GM20431 (cell line): Measurements from ENCODE around the gene GPC3.
"Not testable (repeated sequence)": the region's sequence is repeated elsewhere in the genome, so short reads cannot be mapped to it uniquely, and the experiment has no call there.

Experiments used
- in situ Hi-C: fragments of 300-500 bp; cut with MseI, MboI; formaldehyde crosslinking; loops from one replicate; pipeline ENCODE4 v1.15.0; 2020; ENCODE audit warnings: low sequenced_read_pairs; ENCODE audit not compliant: unreplicated experiment

GPC3 gene

GRCh38 chrX:133559909-133560308, 425.5 kb downstream of the GPC3 start:
- in situ Hi-C loops = no loop called here

- in situ Hi-C loops = no loop called here
Observed at GRCh38 chrX:133555782-133556458, 429.5 kb downstream of the GPC3 start.

- in situ Hi-C loops = no loop called here
Observed at GRCh38 chrX:133550665-133551485, 434.5 kb downstream of the GPC3 start.

DNA sequence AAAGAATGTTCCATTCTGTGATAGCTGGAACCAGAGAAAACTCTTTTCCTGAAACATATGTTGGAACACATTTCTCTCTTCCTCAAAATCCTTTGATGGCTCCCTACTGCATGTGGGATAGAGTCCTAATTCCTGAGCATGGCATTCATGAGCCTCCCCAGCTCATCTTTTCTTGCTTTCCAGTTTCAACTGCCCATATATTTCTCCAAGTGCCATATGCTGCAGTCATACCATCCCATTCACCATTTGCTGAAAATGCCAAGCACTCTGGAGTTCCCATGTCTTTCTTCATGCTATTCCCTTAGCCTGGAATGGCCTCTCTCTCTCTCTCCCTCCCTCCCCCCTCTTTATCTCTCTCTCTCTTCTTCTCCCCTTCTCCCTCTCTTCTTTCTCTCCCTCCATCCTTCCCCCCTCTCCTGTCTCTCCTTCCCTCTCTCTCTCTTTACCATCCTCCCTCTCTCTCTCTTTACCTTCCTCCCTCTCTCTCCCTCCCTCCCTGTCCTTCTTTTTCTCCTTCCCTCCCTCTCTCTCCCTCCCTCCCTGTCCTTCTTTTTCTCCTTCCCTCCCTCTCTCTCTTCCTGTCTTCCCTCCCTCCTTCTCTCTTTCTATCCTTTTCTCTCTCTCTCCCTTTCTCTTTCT, 436.0 kb downstream of the GPC3 start:
- in situ Hi-C loops = no loop called here

DNA sequence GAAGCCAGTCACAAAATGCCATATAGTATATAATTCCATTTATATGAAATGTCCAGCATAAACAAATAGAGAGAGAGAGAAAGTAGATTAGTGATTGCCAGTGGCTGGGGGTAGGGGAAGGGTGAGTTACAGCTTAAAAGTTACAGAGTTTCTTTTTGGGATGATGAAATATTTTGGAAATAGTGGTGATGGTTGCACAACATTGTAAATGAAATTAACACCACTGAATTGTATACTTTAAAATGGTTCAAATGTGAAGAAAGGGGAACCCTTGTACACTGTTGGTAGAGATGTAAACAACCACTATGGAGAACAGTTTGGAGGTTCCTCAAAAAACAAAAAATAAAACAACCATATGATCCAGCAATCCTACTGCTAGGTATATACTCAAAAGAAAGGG, 439.0 kb downstream of the GPC3 start:
- in situ Hi-C loops = no loop called here

DNA sequence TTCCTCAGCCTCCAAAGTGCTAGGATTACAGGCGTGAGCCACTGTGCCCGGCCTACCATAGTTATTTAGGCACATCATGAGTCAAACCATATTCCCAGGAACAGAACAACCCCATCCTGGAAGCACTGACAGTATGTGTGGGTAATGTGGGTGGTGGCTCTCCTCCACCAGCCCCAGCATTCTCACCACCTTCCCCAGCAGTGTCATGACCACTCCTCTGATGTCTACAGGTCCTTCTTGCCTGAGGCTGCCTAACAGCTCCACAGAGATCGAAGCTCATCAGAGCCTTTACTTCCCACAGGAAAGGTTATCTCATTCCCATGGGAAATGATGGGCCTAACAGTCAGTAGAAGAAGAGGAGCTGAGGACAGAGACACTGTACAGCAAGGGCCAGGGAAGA, 440.6 kb downstream of the GPC3 start:
- in situ Hi-C loops = no loop called here

- in situ Hi-C loops = no loop called here
Observed at GRCh38 chrX:133544115-133544514, 441.3 kb downstream of the GPC3 start.

GRCh38 chrX:133543654-133544053, 441.7 kb downstream of the GPC3 start:
- in situ Hi-C loops = no loop called here

GRCh38 chrX:133542476-133542875, 442.9 kb downstream of the GPC3 start:
- in situ Hi-C loops = no loop called here

GRCh38 chrX:133541021-133541420, 444.4 kb downstream of the GPC3 start:
- in situ Hi-C loops = no loop called here

DNA sequence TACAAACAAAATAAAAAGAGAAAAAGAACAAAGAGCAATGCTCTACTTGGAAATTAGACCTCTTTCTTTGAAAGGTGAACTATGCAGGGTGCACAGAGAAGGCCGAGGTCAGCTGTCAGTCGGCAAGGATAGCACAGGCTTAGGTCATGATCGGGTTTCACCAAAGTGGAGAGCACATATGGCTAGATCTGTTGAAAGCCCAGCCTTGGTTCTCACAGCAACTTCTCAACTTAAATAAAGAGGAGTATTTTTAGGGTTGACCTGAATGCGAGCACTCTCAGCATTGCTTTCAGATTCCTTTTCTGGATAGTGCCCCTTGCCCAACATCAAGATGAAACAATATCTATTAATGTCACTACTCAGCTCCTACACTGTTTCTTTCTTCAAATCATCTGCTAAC, 447.2 kb downstream of the GPC3 start:
- in situ Hi-C loops = no loop called here

GRCh38 chrX:133537142-133537541, 448.3 kb downstream of the GPC3 start:
- in situ Hi-C loops = no loop called here

DNA sequence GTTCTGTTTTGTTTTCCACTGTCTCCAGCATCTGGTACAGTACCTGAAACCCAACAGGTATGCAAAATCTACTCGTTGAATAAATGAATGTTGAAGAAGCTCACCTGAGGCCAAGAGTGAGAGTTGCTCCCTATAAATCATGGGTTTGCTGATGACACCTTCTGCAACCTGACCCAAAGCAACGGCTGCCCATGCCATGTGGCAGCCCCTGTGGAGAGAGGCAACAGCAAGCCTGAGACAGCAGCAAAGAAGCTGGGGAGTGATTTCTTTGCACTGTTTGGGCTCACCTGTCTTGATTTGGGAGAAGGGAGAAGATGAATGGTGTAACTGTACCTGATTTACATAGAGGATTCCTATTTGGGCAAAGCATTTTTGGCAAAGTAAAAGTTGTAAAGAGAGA, 450.3 kb downstream of the GPC3 start:
- in situ Hi-C loops = no loop called here

- in situ Hi-C loops = no loop called here
Observed at GRCh38 chrX:133534172-133534571, 451.2 kb downstream of the GPC3 start.

GRCh38 chrX:133533249-133533648, 452.1 kb downstream of the GPC3 start:
- in situ Hi-C loops = no loop called here

- in situ Hi-C loops = no loop called here
Observed at GRCh38 chrX:133530960-133531359, 454.4 kb downstream of the GPC3 start.

DNA sequence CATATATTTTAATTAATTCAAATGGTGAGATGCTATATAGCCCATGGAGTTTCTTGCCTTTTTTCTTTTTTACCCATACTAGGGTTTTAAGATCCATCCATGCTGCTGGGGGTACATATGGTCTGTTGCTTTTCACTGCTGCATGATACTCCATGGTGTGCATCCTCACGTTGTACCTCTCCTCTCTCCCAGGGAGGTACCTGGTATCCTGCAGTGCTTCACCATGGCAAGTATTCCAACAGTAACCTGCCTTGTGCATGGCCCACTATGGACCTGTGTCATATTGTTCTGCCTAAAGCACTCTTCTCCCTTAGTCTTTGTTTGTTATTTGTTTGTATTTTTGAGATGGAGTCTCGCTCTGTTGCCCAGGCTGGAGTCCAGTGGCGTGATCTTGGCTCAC, 455.8 kb downstream of the GPC3 start:
- in situ Hi-C loops = no loop called here

DNA sequence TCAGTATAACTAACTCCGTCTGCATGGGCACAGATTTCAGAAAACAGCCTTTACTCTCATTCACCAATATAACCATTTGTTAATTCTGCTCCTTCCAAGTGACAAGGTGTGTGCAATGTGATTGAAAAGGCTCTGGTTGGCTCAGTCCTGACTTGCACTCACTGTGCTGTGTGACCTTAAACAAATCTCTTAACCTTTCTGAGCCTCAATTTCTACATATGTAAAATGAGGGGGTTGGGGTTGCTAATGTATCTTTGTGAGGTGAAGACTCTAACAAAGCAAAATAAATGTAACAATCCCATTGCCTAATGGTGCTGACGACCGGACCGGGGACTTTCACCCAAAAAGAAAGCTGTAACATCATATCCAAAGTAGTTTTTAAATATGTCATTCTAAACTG, 457.6 kb downstream of the GPC3 start:
- in situ Hi-C loops = no loop called here

- in situ Hi-C loops = no loop called here
Observed at GRCh38 chrX:133527415-133527814, 458.0 kb downstream of the GPC3 start.

GRCh38 chrX:133526773-133527172, 458.6 kb downstream of the GPC3 start:
- in situ Hi-C loops = not testable (repeated sequence)

- in situ Hi-C loops = no loop called here
Observed at GRCh38 chrX:133523526-133523925, 461.9 kb downstream of the GPC3 start.
